GM12873 (cell line): ENCODE data around the gene LIN7A.

Source experiments
- CTCF ChIP-seq: IDR thresholded peaks from 2 replicates; pipeline ENCODE4 v1.5.1; 2012; ENCODE audit warnings: low read depth, mild to moderate bottlenecking, moderate library complexity, low read length, control low read depth; ENCODE audit not compliant: insufficient read depth; ENCODE audit errors: missing control alignments

Gene LIN7A

GRCh38 chr12:80845639-80846038 lies 92.1 kb downstream of the LIN7A start:
- TF ChIP-seq CTCF: no peak

GRCh38 chr12:80843969-80844368 lies 93.8 kb downstream of the LIN7A start:
- TF ChIP-seq CTCF: no peak

- TF ChIP-seq CTCF: no peak
These were observed 99.0 kb downstream of the LIN7A start for GRCh38 chr12:80838708-80839107.

- no peak for TF ChIP-seq CTCF
These were observed 99.6 kb downstream of the LIN7A start for GRCh38 chr12:80838024-80838658.

GRCh38 chr12:80837342-80837978 lies 100.3 kb downstream of the LIN7A start:
- peak; percentile 76 for TF ChIP-seq CTCF

- no peak for TF ChIP-seq CTCF
These were observed 103.0 kb downstream of the LIN7A start for GRCh38 chr12:80834724-80835123.

- no peak for TF ChIP-seq CTCF
These were observed 107.1 kb downstream of the LIN7A start for GRCh38 chr12:80830533-80831088.
